ENCODE results near the gene YPEL2. TPM values are rescaled to one million over a fixed set of nuclear protein-coding genes. Genes with fewer than 3 reads are reported as not detected.
"Not testable (repeated sequence)": the region's sequence is repeated elsewhere in the genome, so short reads cannot be mapped to it uniquely, and the experiment has no call there.

The YPEL2 gene
- total and polyA plus RNA-seq, 2 donors: 7.0 to 10.6 TPM

DNA sequence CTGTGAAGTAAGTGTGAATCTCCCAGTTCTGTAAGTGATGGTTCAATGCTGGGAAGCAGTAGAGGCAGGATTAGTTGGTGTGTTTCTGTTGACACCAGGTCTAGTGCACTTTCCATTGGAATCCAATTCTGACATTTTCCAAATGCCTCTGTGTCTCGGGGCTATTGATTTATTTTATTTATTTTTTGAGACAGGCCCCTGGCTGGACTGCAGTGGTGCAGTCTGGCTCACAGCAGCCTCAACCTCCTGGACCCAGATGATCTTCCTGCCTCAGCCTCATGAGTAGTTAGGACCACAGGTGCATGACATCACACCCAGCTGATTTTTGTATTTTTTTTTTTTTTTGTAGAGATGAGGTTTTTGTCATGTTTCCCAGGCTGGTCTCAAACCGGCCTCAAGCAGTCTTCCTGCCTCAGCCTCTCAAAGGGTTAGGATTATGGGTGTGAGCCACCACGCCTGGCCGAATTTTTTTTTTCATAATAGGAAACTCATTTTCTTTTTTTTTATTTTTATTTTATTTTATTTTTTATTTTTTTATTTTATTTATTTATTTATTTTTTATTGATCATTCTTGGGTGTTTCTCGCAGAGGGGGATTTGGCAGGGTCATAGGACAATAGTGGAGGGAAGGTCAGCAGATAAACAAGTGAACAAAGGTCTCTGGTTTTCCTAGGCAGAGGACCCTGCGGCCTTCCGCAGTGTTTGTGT, 61.7 kb downstream of the YPEL2 start:
- H3K36me3 ChIP-seq (ENCODE audit: control insufficient read depth in 2 of 2, insufficient read depth in 2 of 2, low read length in 1 of 2): peaks cover 14 to 15% of the 10 kb centered on the region in 2 donors
- DNase-seq (ENCODE audit: low read depth in 6 of 9, low spot score in 9 of 9): no peak
- no peaks in the 10 kb centered on the region for H3K9me3 ChIP-seq (ENCODE audit: control insufficient read depth in 2 of 2, insufficient read depth in 1 of 2, low read length in 1 of 2)
- H3K4me1 ChIP-seq (ENCODE audit: control insufficient read depth in 2 of 2, insufficient read depth in 2 of 2, low read length in 2 of 2): no peaks in the 10 kb centered on the region
- 95% methylated on average over 5 of the region's 7 CpGs for WGBS
- H3K4me3 ChIP-seq (ENCODE audit: low read length in 2 of 2): no peak overlapping the region
- no peak overlapping the region for H3K27ac ChIP-seq (ENCODE audit: low read depth in 1 of 2, low read length in 1 of 2)
- no peaks in the 10 kb centered on the region for H3K27me3 ChIP-seq (ENCODE audit: control insufficient read depth in 2 of 2, insufficient read depth in 1 of 2, low read length in 1 of 2)

GRCh38 chr17:59393742-59394410, 62.4 kb downstream of the YPEL2 start:
- DNase-seq (ENCODE audit: low read depth in 6 of 9, low spot score in 9 of 9); H3K4me3 ChIP-seq (ENCODE audit: low read length in 2 of 2); H3K27me3 ChIP-seq (ENCODE audit: control insufficient read depth in 2 of 2, insufficient read depth in 1 of 2, low read length in 1 of 2); H3K27ac ChIP-seq (ENCODE audit: low read depth in 1 of 2, low read length in 1 of 2); H3K9me3 ChIP-seq (ENCODE audit: control insufficient read depth in 2 of 2, insufficient read depth in 1 of 2, low read length in 1 of 2); H3K4me1 ChIP-seq (ENCODE audit: control insufficient read depth in 2 of 2, insufficient read depth in 2 of 2, low read length in 2 of 2): not testable (repeated sequence)
- WGBS: 93% methylated on average over 34 of the region's 35 CpGs
- peaks cover 14 to 15% of the 10 kb centered on the region in 2 donors for H3K36me3 ChIP-seq (ENCODE audit: control insufficient read depth in 2 of 2, insufficient read depth in 2 of 2, low read length in 1 of 2)

DNA sequence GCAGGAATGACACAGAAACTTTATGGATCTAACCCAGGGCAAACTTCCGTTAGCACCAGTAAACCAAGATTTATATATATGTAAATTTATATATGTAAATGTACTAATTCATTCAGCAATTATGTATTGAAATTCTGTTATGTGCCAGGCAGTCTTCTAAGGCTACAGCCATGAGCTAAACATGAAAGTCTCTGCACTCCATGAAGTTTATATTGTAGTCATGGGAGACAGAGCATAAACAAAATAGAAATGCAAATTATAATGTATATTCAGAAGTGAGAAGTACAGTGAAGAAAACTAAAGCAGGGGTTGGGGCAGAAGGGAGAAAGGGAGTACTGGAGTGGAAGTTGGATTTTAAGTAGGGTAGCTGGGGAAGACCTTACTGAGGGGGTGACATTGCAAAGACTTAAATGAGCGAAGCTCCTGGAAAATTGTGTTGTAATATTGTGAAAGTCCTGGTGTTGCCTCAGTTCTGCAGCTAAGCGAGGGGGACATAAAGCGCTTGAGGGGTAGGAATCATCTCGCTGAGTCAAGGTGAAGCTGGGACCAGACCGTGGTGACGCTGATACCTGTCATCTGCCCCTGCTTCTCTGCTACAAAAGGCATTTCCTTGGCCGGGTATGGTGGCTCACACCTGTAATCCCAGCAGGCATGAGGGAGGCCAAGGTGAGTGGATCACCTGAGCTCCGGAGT, 64.8 kb downstream of the YPEL2 start:
- H3K36me3 ChIP-seq (ENCODE audit: control insufficient read depth in 2 of 2, insufficient read depth in 2 of 2, low read length in 1 of 2): peaks cover 8 to 10% of the 10 kb centered on the region in 2 donors
- no peak for DNase-seq (ENCODE audit: low read depth in 6 of 9, low spot score in 9 of 9)

DNA sequence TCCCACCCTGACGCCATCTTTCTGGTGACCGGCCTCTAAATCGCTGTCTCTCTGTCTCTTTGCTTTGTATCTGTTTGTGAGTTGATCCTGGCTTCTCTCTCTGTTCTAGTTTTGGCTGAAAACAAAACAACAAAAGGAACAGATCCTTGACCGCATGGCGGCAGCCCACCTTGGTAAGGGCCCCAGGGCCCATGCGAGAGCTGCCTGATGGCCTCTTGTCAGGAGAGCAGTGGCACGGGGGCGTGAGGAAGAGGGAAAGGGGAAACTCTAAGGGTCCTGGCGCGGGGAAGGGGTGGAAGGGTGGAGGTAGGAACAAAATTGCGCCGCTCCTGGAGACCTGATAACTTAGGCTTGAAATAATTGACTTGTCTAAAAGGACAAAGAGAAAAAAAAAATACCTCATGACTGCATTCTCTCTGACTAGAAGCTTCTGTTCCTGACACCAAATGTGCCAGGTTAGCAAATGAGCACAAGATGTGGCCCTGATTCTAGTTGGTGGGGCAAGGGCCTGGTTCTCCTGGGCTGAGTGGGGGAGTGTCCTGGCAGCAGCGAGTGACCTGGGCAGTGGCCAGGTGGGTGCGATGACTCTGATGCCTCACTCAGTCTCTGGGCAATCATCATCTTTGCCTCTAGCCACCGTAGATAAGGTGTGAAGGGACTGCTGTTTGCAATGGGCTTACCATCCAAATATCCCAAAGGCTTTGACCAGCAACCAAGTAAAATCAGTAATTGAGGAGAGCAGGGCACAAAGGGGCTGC, 66.0 kb downstream of the YPEL2 start:
- Histone ChIP-seq H3K27ac (ENCODE audit: low read depth in 1 of 2, low read length in 1 of 2) (no peak overlapping the region), H3K4me1 (ENCODE audit: control insufficient read depth in 2 of 2, insufficient read depth in 2 of 2, low read length in 2 of 2) (no peaks in the 10 kb centered on the region), H3K4me3 (ENCODE audit: low read length in 2 of 2) (no peak overlapping the region), H3K9me3 (ENCODE audit: control insufficient read depth in 2 of 2, insufficient read depth in 1 of 2, low read length in 1 of 2) (no peaks in the 10 kb centered on the region), H3K36me3 (ENCODE audit: control insufficient read depth in 2 of 2, insufficient read depth in 2 of 2, low read length in 1 of 2) (peaks cover 8 to 10% of the 10 kb centered on the region in 2 donors), H3K27me3 (ENCODE audit: control insufficient read depth in 2 of 2, insufficient read depth in 1 of 2, low read length in 1 of 2) (no peaks in the 10 kb centered on the region)
- DNase-seq (ENCODE audit: low read depth in 6 of 9, low spot score in 9 of 9): no peak
- 99% methylated on average over 15 of the region's 15 CpGs for WGBS

More for the DNA sequence above, 64.8 kb downstream of the YPEL2 start:
- Histone ChIP-seq H3K27ac (ENCODE audit: low read depth in 1 of 2, low read length in 1 of 2) (no peak overlapping the region), H3K9me3 (ENCODE audit: control insufficient read depth in 2 of 2, insufficient read depth in 1 of 2, low read length in 1 of 2) (no peaks in the 10 kb centered on the region), H3K27me3 (ENCODE audit: control insufficient read depth in 2 of 2, insufficient read depth in 1 of 2, low read length in 1 of 2) (no peaks in the 10 kb centered on the region), H3K4me3 (ENCODE audit: low read length in 2 of 2) (no peak overlapping the region), H3K4me1 (ENCODE audit: control insufficient read depth in 2 of 2, insufficient read depth in 2 of 2, low read length in 2 of 2) (no peaks in the 10 kb centered on the region)
- 98% methylated on average over 9 of the region's 9 CpGs for WGBS

DNA sequence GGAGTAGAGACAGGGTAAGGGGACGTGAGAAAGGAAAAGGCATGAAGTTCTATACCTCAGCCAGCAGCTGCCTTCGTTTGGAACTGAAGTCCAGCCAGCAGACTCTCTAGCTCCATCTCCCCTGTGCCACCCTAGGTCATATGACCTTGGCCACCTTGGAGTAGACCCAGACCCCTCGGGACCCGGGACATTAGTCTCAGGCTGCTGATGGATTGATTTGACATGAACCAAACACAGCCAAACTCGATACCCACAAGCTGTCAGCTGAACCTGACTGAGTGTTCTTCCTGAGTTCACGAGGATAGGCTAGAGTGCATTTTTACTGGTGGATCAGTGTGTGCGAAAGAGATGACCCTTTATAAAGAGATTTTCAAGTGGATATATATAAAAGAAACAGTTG, 68.5 kb downstream of the YPEL2 start:
- Histone ChIP-seq H3K36me3 (ENCODE audit: control insufficient read depth in 2 of 2, insufficient read depth in 2 of 2, low read length in 1 of 2) (peaks cover 8 to 10% of the 10 kb centered on the region in 2 donors), H3K4me3 (ENCODE audit: low read length in 2 of 2) (no peak overlapping the region), H3K9me3 (ENCODE audit: control insufficient read depth in 2 of 2, insufficient read depth in 1 of 2, low read length in 1 of 2) (no peaks in the 10 kb centered on the region), H3K4me1 (ENCODE audit: control insufficient read depth in 2 of 2, insufficient read depth in 2 of 2, low read length in 2 of 2) (no peaks in the 10 kb centered on the region), H3K27ac (ENCODE audit: low read depth in 1 of 2, low read length in 1 of 2) (no peak overlapping the region), H3K27me3 (ENCODE audit: control insufficient read depth in 2 of 2, insufficient read depth in 1 of 2, low read length in 1 of 2) (no peaks in the 10 kb centered on the region)
- WGBS: 91% methylated on average over 7 of the region's 7 CpGs
- DNase-seq (ENCODE audit: low read depth in 6 of 9, low spot score in 9 of 9): no peak

- Histone ChIP-seq H3K4me1 (ENCODE audit: control insufficient read depth in 2 of 2, insufficient read depth in 2 of 2, low read length in 2 of 2) (no peaks in the 10 kb centered on the region), H3K27ac (ENCODE audit: low read depth in 1 of 2, low read length in 1 of 2) (no peak overlapping the region), H3K27me3 (ENCODE audit: control insufficient read depth in 2 of 2, insufficient read depth in 1 of 2, low read length in 1 of 2) (no peaks in the 10 kb centered on the region), H3K36me3 (ENCODE audit: control insufficient read depth in 2 of 2, insufficient read depth in 2 of 2, low read length in 1 of 2) (peaks cover 8 to 10% of the 10 kb centered on the region in 2 donors), H3K4me3 (ENCODE audit: low read length in 2 of 2) (no peak overlapping the region), H3K9me3 (ENCODE audit: control insufficient read depth in 2 of 2, insufficient read depth in 1 of 2, low read length in 1 of 2) (no peaks in the 10 kb centered on the region)
- 96% methylated on average over 5 of the region's 5 CpGs for WGBS
- DNase-seq (ENCODE audit: low read depth in 6 of 9, low spot score in 9 of 9): no peak
These were observed 69.4 kb downstream of the YPEL2 start for GRCh38 chr17:59400858-59401257.

- H3K9me3 ChIP-seq (ENCODE audit: control insufficient read depth in 2 of 2, insufficient read depth in 1 of 2, low read length in 1 of 2): no peaks in the 10 kb centered on the region
- WGBS: 95% methylated on average over 3 of the region's 3 CpGs
- H3K27me3 ChIP-seq (ENCODE audit: control insufficient read depth in 2 of 2, insufficient read depth in 1 of 2, low read length in 1 of 2): no peaks in the 10 kb centered on the region
- no peak overlapping the region for H3K4me3 ChIP-seq (ENCODE audit: low read length in 2 of 2)
- DNase-seq (ENCODE audit: low read depth in 6 of 9, low spot score in 9 of 9): no peak
- no peaks in the 10 kb centered on the region for H3K4me1 ChIP-seq (ENCODE audit: control insufficient read depth in 2 of 2, insufficient read depth in 2 of 2, low read length in 2 of 2)
- no peak overlapping the region for H3K27ac ChIP-seq (ENCODE audit: low read depth in 1 of 2, low read length in 1 of 2)
- H3K36me3 ChIP-seq (ENCODE audit: control insufficient read depth in 2 of 2, insufficient read depth in 2 of 2, low read length in 1 of 2): peaks cover 7 to 10% of the 10 kb centered on the region in 2 donors
These were observed 69.8 kb downstream of the YPEL2 start for GRCh38 chr17:59401274-59401673.

GRCh38 chr17:59401725-59402124, 70.3 kb downstream of the YPEL2 start:
- Histone ChIP-seq H3K36me3 (ENCODE audit: control insufficient read depth in 2 of 2, insufficient read depth in 2 of 2, low read length in 1 of 2) (peaks cover 5 to 10% of the 10 kb centered on the region in 2 donors), H3K27me3 (ENCODE audit: control insufficient read depth in 2 of 2, insufficient read depth in 1 of 2, low read length in 1 of 2) (no peaks in the 10 kb centered on the region), H3K4me1 (ENCODE audit: control insufficient read depth in 2 of 2, insufficient read depth in 2 of 2, low read length in 2 of 2) (no peaks in the 10 kb centered on the region), H3K27ac (ENCODE audit: low read depth in 1 of 2, low read length in 1 of 2) (no peak overlapping the region), H3K4me3 (ENCODE audit: low read length in 2 of 2) (no peak overlapping the region), H3K9me3 (ENCODE audit: control insufficient read depth in 2 of 2, insufficient read depth in 1 of 2, low read length in 1 of 2) (no peaks in the 10 kb centered on the region)
- WGBS: 87% methylated on average over 1 of the region's 1 CpG
- no peak for DNase-seq (ENCODE audit: low read depth in 6 of 9, low spot score in 9 of 9)

All from thymus (tissue), 11 donors.